Astrocyte of the cerebellum (primary cell): ENCODE results near the gene C10orf90.

Source experiments
- DNase-seq: peaks from one replicate; pipeline ENCODE4 v3.0.0-alpha.2; 2011; ENCODE audit warnings: low read depth
- H3K4me3 ChIP-seq: 2 replicates; pipeline ENCODE4 v1.5.1; 2011; ENCODE audit warnings: mild to moderate bottlenecking, low read depth, low read length, moderate library complexity
- CTCF ChIP-seq: IDR thresholded peaks from 2 replicates; pipeline ENCODE4 v1.5.1; 2012; ENCODE audit warnings: low read length, low read depth, moderate library complexity, mild to moderate bottlenecking; ENCODE audit errors: missing control alignments
- in situ Hi-C: cut with HindIII; loops from 2 replicates; pipeline ENCODE4 v1.10.0; 2017; ENCODE audit warnings: low sequenced_read_pairs

Gene C10orf90

GRCh38 chr10:126518218-126519080 lies 152.0 kb downstream of the C10orf90 start:
- in situ Hi-C loops, result no loop called here
- no peak for DNase-seq
- TF ChIP-seq CTCF, result no peak
- no peak overlapping the region for H3K4me3 ChIP-seq

GRCh38 chr10:126516515-126516914 lies 154.0 kb downstream of the C10orf90 start:
- in situ Hi-C loops, result no loop called here
- TF ChIP-seq CTCF, result no peak
- no peak overlapping the region for H3K4me3 ChIP-seq
- DNase-seq, result no peak

DNA sequence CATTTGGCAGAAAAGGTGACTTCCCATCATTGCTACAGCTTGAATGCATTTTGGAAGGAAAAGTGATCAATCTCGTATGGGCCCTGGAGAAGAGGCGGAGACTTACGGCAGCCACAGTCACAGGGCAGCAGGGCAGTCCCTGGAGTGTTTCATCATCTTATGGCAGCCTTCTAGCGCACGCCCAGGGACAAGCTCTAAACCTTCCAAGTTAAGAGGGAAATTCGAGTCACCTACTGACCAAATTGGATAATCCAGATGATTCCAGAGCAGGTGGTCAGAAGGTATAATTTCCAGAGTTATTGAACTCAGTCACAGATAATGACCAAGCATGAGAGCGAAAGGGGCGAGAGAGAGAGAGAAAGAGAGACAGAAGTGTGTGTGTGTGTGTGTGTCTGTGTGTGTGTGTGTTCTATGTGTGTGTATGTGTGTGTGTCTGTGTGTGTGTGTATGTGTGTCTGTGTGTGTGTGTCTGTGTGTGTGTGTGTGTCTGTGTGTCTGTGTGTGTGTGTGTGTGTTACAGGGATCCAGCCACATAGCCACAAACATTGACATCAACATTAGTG lies 158.5 kb downstream of the C10orf90 start:
- TF ChIP-seq CTCF, result no peak
- in situ Hi-C loops, result no loop called here
- DNase-seq, result no peak
- H3K4me3 ChIP-seq, result no peak overlapping the region

DNA sequence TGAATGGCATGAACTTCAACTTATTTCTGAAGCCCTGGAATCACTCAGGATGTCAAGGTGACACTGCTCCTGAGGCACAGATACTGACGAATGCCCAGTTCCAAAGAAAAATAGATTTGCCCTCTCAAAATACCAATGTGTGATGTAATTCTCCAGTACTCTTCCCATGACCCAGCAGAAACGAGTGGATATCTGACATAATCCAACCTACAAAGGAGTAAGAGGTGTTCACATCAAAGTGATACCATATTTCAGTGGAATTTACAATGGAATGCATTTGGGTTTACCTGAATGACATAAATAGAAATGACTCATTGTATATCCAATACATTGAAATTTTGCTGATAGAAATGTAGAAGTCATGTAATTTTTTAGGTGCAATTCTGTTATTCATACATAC lies 161.3 kb downstream of the C10orf90 start:
- no peak for DNase-seq
- in situ Hi-C loops, result no loop called here
- no peak for TF ChIP-seq CTCF
- no peak overlapping the region for H3K4me3 ChIP-seq

DNA sequence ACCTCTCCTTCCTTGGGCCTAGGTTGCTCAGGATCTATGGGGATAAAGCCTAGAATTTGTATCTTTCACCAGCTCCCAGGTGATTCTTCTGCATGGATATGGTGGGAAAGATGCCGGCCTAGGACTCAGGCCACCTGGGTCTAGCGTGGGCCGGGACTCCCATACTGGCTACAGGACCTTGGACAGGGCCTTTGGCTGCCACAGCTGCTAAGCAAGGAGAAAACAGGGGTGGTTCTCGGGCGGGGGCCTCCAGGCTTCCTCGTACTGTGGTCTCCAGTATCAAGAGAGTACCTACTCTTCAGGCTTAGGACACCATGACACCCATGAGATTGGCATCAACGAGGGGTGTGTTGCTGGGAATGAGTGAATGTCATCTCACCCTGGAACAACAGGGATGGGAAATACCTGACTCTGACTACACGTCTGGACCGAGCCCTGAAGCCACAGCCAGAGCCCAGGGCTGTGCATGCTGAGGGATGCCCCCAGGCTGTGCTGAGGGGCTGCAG lies 161.9 kb downstream of the C10orf90 start:
- no peak for TF ChIP-seq CTCF
- in situ Hi-C loops, result no loop called here
- H3K4me3 ChIP-seq, result no peak overlapping the region
- no peak for DNase-seq

- no peak for TF ChIP-seq CTCF
- in situ Hi-C loops, result loop anchor here (5.0 kb wide), 1 partner anchor 37 kb away; no protein-coding TSS in a partner anchor
- no peak for DNase-seq
- no peak overlapping the region for H3K4me3 ChIP-seq
Observed at GRCh38 chr10:126504761-126505112, 165.8 kb downstream of the C10orf90 start.
